GM12891 (cell line): ENCODE results near the gene CCL16.

Experiments
- POLR2A ChIP-seq: IDR thresholded peaks from 2 replicates; pipeline ENCODE4 v1.6.1; 2011; ENCODE audit warnings: low read depth, low read length, control low read depth
- POLR2AphosphoS5 ChIP-seq: IDR thresholded peaks from 2 replicates; pipeline ENCODE4 v1.6.1; 2011; ENCODE audit warnings: low read depth, low read length, control low read depth
- TAF1 ChIP-seq: IDR thresholded peaks from 2 replicates; pipeline ENCODE4 v1.6.1; 2011; ENCODE audit warnings: low read depth, low read length, control low read depth

GRCh38 chr17:35949401-35949800 lies 31.9 kb downstream of the CCL16 start:
- TF ChIP-seq TAF1 (no peak), POLR2A (no peak), POLR2AphosphoS5 (no peak)
